Astrocyte of the spinal cord (primary cell): ENCODE data around the gene DTNA.

ENCODE experiments used
- DNase-seq: peaks from one replicate; pipeline ENCODE4 v3.0.0; 2011; ENCODE audit warnings: low read depth, low spot score
- H3K4me3 ChIP-seq: 2 replicates; pipeline ENCODE4 v1.5.1; 2011; ENCODE audit warnings: low read depth, mild to moderate bottlenecking, low read length, moderate library complexity
- in situ Hi-C: cut with HindIII; loops from 2 replicates; pipeline ENCODE4 v1.10.0; 2017; ENCODE audit warnings: low sequenced_read_pairs
- TF ChIP-seq, protein P1 (sequence below): IDR thresholded peaks from 2 replicates; pipeline ENCODE4 v1.5.1; 2012; ENCODE audit warnings: low read depth, mild to moderate bottlenecking, low read length, inconsistent platforms

DTNA gene

GRCh38 chr18:34837769-34838272 is 127.7 kb downstream of the DTNA start:
- in situ Hi-C loops = no loop called here
- TF ChIP-seq, protein P1, sequence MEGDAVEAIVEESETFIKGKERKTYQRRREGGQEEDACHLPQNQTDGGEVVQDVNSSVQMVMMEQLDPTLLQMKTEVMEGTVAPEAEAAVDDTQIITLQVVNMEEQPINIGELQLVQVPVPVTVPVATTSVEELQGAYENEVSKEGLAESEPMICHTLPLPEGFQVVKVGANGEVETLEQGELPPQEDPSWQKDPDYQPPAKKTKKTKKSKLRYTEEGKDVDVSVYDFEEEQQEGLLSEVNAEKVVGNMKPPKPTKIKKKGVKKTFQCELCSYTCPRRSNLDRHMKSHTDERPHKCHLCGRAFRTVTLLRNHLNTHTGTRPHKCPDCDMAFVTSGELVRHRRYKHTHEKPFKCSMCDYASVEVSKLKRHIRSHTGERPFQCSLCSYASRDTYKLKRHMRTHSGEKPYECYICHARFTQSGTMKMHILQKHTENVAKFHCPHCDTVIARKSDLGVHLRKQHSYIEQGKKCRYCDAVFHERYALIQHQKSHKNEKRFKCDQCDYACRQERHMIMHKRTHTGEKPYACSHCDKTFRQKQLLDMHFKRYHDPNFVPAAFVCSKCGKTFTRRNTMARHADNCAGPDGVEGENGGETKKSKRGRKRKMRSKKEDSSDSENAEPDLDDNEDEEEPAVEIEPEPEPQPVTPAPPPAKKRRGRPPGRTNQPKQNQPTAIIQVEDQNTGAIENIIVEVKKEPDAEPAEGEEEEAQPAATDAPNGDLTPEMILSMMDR = no peak
- no peak overlapping the region for H3K4me3 ChIP-seq
- no peak for DNase-seq

DNA sequence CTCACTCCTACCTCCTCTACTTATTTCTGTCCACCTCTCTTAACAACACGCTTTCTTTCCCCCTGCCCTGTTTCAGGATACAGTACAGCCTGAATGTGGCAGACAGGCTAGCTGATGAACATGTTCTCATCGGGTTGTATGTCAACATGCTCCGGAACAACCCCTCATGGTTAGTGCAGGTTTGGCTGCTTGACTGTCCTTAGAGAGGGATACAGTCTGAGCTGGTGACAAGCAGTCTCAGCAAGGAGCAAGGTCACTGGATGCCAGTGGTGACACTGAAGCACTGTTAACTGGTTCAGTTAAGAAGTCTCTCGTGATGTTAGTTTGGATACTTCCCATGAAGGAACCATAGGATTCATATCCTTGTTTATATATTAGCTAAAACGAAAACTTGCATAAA is 128.6 kb downstream of the DTNA start:
- no peak for DNase-seq
- in situ Hi-C loops = no loop called here
- no peak overlapping the region for H3K4me3 ChIP-seq
- TF ChIP-seq, protein P1 = no peak

- no peak overlapping the region for H3K4me3 ChIP-seq
- TF ChIP-seq, protein P1 = no peak
- DNase-seq = no peak
- in situ Hi-C loops = no loop called here
Measured at GRCh38 chr18:34840256-34840826, 130.2 kb downstream of the DTNA start.

DNA sequence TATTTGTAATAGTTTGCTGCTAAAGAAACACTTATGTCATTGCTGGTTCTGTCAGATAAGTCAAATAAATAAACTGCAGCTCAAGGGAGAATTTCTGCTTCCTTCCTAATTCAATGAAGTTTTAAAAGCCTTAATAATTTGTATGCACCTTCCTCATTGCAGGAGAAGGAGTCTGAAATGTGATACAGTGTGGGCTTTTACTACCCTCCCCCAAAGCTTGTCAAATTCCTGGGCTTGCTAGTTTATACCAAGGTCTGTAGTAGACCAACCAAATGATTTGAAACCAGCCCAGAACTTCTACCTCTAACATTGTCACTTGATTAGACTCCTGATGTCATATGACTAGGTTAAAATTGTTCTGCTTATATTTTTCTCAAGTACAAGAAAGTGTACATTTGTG is 131.8 kb downstream of the DTNA start:
- H3K4me3 ChIP-seq = no peak overlapping the region
- TF ChIP-seq, protein P1 = no peak
- DNase-seq = no peak
- in situ Hi-C loops = no loop called here

DNA sequence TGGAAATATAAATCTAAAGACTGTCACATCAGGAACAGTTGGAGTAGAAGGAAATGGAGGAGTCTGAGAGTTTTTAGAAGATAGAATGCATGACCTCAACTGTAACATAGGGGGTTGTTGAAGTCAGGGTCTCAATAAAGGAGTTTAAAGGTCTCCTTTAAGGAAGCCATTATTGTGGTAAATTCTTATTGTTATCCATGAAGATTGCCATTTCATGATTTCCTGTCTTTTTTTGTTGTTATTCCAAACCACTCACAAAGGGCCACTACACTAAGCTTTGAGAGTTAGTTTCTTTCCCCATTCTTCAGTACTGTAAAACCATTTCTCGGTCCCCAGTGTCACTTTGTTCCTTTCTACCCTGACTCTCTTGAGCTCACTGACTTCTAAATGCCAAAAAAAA is 134.0 kb downstream of the DTNA start:
- TF ChIP-seq, protein P1 = no peak
- H3K4me3 ChIP-seq = no peak overlapping the region
- no peak for DNase-seq
- in situ Hi-C loops = no loop called here

DNA sequence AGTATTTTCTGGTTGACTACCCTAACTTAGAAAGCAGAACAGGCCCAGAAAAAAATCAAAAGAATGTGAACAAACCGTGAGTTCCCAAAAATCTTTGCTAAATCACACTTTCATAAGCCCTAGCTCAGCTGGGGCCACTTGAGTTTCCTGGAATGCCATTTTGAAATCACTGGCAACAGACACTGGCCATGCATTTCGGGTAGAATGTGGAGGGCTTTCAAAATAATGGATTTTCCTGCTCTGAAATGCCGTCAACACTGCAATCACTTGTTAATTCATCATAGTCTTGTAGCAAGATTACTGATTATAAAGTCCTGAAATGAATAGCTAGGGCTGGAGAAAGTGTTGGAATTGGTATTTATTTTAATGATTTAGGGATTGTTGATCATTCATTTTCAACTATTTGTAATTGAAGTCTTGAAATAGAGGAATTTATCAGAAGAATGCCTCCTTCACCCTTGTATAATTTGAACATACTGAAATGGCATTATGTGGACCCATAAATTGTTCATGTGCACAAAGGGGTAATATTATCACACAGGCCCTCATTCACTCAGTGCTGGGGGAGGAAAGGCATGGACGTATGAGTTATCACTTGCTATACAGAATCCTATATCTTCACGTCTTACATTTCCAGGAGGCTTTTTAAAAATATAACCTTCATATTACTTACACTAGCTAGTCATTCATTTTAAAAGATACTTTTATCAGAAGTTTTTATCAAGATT is 134.8 kb downstream of the DTNA start:
- TF ChIP-seq, protein P1 = no peak
- no peak for DNase-seq
- no peak overlapping the region for H3K4me3 ChIP-seq
- in situ Hi-C loops = no loop called here
